Right lung (tissue), 5 donors: ENCODE data around the gene MFAP4. TPM values are rescaled to one million over a fixed set of nuclear protein-coding genes. Genes with fewer than 3 reads are reported as not detected.
A peak's percentile ranks its signal among the peaks of the same experiment; 100 is the strongest.

Experiments used
- DNase-seq, 2 donors: peaks; one replicate each; pipeline ENCODE4 v3.0.0-alpha.2; 2013
- polyA plus RNA-seq, 5 donors: library from polyadenylated mRNA; unstranded; fragments of 120-200 nt; gene quantifications; one replicate each; pipeline versions ENCODE4 v1.2.1 to v1.2.3, GENCODE V29; 2013; ENCODE audit warnings: inconsistent platforms in 1 of 5, low replicate concordance in 1 of 5; ENCODE audit not compliant: insufficient read length in 5 of 5, insufficient read depth in 1 of 5

MFAP4 gene
- polyA plus RNA-seq, 5 donors, result 445 to 675 (median 514) TPM

DNA sequence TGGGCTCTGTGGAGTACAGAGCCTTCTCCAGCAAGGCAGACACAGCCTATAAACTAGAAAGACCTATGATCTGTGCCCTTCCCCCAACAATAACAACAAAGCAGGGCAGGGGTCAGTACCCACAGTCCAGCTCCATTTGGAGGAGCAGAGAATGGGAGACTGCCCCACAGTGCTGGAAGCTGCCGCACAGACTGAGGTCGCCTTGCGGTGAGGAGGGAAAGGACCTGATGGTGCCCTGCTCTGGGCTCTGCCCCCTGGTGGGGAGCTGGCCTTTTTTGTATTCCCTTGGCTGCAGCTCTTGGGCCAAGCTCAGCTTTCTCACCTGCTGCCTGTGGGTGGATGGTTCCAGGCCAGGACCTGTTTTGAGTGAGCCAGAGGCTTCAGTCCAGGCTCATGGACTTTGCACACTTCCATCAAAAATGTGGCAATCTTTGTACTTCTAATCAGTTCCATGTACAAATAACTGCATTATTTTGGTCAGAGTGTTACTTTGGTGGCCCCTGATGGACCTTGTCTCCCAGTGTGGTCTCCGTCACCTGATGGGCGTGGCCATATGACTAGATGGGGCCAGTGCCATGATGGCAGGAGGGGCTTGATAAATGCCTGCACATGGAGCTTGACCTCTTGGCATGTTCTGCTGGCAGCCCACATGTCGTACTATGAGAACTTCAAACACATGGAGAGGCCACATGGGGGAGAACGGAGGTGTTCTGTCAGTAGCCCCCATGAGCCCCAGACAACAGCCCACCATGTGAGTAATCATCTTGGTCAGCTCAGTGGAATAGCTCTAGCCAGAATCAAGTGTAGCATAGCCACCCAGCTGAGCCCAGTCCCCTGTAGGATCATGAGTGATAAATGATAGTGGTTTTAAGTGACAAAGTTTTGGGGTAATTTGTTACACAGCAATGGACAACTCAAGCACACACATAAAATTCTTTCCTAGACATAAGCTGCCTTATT, 48.7 kb downstream of the MFAP4 start:
- no peak for DNase-seq

DNA sequence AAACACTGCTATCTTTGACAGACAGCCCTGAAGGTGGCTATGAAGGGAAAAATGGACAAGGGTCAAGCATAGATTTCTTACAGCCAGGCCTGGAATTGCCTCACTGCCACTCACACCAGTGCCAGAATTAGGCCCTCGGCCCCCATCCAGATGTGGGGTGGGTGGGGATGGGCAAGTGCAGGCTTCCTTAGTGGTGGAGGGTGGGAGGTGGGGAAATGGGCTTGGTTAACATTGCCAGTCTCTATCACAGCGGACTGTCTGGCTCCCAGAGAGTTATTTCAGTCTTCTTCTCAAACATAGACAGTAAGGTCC, 49.3 kb downstream of the MFAP4 start:
- no peak for DNase-seq

- DNase-seq, result peak in 1 of 2 donors; percentile 53
These were observed 49.9 kb downstream of the MFAP4 start for GRCh38 chr17:19336938-19337711.

DNA sequence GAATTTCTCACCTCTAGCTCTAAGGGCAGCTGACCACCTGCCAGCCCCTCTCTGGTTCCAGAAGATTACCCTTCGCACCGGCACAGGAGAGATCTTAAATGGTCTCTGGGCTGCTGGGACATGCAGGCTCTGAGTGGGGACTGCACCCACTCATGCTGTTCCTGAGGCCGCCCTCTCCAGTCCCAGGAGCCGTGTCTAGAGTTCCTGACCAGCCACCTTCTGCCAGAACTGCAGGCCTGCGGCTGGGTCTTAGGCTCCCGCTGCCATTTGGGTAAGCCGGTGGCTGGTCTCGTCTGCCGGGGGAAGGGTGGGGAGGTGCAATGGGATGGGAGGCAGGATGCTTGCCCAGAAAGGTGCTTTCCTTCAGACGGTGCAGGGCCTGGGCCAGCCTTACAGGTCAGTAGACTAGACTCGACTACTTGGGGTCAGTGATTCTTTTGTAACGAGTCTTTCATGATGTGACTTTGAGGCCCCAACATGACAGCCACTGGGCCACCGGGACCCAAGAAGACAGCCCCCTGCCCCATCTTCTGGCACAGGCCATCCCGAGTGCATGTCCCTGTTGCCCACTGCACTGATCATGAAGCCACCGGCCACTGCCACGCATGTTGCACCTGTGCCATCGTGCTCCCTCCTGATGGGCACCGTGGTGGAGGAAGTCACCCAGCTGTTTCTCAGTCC, 50.9 kb downstream of the MFAP4 start:
- DNase-seq, result no peak

GRCh38 chr17:19334331-19334730, 52.7 kb downstream of the MFAP4 start:
- no peak for DNase-seq

- DNase-seq, result no peak
These were observed 53.2 kb downstream of the MFAP4 start for GRCh38 chr17:19333736-19334290.

Other genes starting within 250 kb of the MFAP4 start
- 10 to 100 TPM; 45.3 to 50.8 (median 50.3) TPM for gene EPN2, start 149.8 kb downstream of the MFAP4 start, polyA plus RNA-seq
- gene B9D1, start 24.5 kb downstream of the MFAP4 start, polyA plus RNA-seq, result 10 to 100 TPM; 16.4 to 24.1 (median 22.1) TPM
- 10 to 100 TPM; 19.6 to 30.4 (median 20.8) TPM for gene MAPK7, start 8.7 kb downstream of the MFAP4 start, polyA plus RNA-seq
- gene RNF112, start 24.0 kb upstream of the MFAP4 start, polyA plus RNA-seq, result 1 to 10 TPM; 2.9 to 4.3 (median 4.0) TPM
- 1 to 10 TPM in 4 of 5 donors, under 1 TPM in 1; 0.75 to 2.8 (median 1.3) TPM for gene SLC47A1, start 146.7 kb upstream of the MFAP4 start, polyA plus RNA-seq